Head of caudate nucleus (tissue), 42 donors: ENCODE results near the gene R3HCC1L.
A peak's percentile ranks its signal among the peaks of the same experiment; 100 is the strongest.
"Not testable (repeated sequence)": the region's sequence is repeated elsewhere in the genome, so short reads cannot be mapped to it uniquely, and the experiment has no call there.

ENCODE experiments used
- DNase-seq, 42 donors: peaks; one replicate each; pipeline versions ENCODE4 v3.0.0 to v3.0.0-alpha.2; 2020 to 2021; ENCODE audit warnings: mixed read lengths in 7 of 42
- intact Hi-C: fragments of 100-400 bp; cut with DNase I; formaldehyde crosslinking; loops from one replicate; pipeline ENCODE4 v1.15.0; 2022

R3HCC1L gene

DNA sequence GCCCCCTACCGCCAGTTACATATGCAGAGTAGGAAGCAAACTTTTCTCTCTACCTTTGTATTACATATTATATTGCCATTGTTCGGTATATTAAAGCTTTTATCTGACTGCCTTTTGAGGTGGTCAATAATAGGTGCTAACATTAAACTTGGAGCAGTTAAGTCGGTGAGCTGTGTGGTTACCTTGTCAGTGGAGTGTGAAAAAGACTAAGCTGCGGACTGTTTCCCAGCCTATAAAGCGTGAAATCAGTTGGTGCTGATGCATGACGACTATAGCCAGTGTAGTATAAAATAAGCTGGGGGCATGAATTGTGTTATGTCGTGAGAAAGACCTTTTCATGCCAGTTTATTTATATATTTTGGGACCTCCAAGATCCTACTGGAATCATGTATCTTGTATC lies 33.7 kb downstream of the R3HCC1L start:
- DNase-seq: no peak
- intact Hi-C loops: no loop called here

DNA sequence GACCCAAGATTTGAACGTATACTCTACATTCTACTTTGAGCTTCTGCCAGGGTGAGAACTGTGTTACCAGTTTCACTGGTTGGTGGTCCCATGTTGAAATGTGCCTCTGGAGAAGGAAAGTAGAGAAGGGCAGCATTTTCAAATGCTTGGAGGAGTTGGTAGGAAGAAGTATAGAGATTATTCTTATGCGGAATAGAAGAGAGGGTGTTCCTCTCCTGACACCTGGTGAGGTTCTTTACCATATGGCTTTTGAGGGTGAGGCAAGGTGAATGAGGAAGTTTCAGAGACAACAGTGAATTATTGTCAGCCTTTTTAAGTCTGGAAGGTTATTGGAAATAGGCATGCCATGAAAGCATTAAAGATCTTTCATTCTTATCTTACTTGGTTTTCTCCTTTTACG lies 34.3 kb downstream of the R3HCC1L start:
- DNase-seq: no peak
- intact Hi-C loops: no loop called here

DNA sequence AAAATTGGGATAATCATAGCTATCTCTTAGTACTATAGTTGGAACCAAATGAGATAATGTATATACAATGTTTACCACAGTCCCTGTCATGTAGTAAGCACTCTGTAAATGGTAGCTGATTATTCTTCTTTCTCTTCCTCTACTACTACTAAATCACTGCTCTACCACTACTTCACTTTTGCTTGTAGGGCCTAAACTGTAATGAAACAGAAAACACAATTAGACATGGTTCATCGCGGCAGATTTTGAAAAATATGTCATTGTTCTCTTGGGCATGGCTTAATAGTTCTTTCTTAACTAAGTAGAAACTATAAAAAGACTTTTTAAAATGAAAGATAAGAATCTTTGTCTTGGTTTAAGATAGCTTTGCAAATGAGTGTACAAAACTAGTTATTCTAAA lies 34.9 kb downstream of the R3HCC1L start:
- DNase-seq: no peak
- intact Hi-C loops: no loop called here

DNA sequence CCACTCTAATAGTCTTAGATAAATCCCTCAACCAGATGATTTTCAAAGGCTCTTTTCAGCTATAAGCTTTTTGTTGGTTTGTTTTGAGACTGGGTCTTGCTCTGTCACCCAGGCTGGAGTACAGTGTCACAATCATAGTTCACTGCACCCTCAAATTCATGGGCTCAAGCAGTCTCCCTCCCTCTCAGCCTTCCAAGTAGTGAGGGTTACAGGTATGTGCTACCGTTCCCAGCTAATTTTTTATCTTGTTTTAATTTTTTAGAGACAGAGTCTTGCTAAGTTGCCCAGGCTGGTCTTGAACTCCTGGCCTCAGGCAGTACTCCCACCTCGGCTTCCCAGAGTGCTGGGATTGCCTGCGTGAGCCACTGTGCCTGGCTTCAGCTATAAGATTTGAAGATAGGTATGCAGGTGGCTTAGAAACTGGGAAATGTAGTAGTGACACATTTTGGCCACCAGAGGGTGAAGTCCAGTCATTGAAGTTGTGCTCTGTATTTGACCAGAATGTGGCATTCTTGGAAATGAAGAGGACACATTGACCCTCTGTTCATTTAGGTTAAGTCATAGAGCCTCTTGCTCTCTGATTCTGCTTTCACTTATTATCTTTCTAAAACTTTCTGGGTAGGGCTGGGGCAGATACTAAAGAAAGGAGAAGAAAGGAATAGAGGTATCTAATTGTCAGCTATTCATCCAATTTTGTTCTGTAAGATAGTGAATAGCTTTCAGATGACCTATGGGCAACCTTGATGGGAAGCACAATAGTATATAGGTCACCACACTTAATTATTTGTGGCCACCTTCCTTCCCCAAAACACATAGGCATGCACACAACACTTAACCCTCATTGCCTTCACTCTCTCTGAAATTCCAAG lies 36.0 kb downstream of the R3HCC1L start:
- DNase-seq: peak in 28 of 42 donors; percentile 8 to 72 (median 32)
- intact Hi-C loops: loop anchor here (10.0 kb wide), 1 partner anchor 134 kb away; no protein-coding TSS in a partner anchor

DNA sequence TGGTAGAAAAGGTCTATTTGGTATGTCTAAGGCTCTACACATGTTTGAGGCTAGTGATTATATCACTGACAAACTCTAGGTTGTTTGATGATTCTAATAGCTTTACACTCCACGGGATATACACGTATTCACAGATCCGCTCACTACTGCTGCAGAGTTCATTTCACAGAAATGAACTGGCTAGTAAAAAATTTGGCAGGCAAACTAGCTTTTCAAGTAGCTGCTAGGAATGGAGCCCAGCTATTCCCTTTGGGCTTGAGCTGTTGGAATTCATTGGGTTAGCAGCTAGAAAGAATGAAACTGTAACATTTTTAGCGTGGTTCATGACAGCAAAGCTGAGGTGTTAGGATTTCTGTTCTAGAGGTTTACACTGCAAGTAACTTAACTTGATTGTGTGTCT lies 37.6 kb downstream of the R3HCC1L start:
- DNase-seq: peak in 1 of 42 donors; percentile 3
- intact Hi-C loops: loop anchor here (10.0 kb wide), 1 partner anchor 133 kb away; no protein-coding TSS in a partner anchor

DNA sequence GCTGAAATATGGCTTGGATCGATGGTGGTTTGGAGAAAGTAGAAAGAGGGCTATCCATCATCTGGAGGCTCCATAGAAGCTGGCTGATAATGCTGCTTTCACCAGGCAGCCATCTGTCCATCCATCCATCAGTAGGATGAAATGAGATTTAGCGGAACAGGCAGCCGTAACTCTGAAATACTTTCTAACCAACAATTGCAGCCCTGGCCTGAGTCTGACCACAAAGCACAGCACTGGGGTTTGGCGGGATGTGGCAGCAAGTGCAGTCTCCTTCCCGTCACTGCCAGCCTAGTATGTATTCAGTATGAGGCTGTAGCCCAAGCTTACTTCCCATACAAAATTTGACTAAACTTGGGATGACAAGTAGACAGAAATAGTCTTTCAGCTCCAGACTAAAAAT lies 38.0 kb downstream of the R3HCC1L start:
- DNase-seq: peak in 3 of 42 donors; percentile 4 to 46 (median 8)
- intact Hi-C loops: loop anchor here (10.0 kb wide), 1 partner anchor 132 kb away; no protein-coding TSS in a partner anchor

DNA sequence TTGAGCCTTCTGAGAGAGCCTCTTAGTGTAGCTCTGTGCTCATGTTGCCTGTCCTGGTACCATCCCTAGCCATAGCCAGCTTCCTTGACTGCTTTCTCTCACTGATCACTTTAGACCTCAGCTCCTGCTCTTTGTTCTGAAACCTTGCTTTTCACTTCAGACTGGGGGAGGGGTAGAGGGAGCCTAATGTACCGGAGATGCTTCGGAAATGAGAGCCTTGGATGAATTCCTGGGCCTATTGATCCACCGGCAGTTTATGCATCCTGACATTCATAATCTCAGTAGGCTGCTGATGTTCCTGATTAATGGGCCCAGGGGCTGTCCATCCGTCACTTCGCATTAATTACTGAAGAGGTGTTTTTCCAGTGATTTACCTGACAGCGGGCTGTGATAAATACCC lies 38.8 kb downstream of the R3HCC1L start:
- DNase-seq: no peak
- intact Hi-C loops: loop anchor here (10.0 kb wide), 1 partner anchor 132 kb away; no protein-coding TSS in a partner anchor

DNA sequence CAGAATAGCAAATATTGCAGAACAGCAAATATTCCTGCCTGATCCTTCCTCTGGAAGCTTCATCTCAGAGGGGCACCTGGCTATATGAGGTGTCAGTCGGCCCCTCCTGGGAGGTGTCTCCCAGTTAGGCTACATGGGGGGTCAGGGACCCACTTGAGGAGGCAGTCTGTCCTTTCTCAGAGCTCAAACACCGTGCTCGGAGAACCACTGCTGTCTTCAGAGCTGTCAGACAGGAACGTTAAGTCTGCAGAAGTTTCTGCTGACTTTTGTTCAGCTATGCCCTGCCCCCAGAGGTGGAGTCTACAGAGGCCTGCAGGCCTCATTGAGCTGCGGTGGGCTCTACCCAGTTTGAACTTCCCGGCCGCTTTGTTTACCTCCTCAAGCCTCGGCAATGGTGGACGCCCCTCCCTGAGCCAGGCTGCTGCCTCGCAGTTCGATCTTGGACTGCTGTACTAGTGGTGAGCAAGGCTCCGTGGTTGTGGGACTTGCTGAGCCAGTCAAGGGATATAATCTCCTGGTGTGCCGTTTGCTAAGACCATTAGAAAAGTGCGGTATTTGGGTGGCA lies 48.0 kb downstream of the R3HCC1L start:
- DNase-seq, intact Hi-C loops: not testable (repeated sequence)

DNA sequence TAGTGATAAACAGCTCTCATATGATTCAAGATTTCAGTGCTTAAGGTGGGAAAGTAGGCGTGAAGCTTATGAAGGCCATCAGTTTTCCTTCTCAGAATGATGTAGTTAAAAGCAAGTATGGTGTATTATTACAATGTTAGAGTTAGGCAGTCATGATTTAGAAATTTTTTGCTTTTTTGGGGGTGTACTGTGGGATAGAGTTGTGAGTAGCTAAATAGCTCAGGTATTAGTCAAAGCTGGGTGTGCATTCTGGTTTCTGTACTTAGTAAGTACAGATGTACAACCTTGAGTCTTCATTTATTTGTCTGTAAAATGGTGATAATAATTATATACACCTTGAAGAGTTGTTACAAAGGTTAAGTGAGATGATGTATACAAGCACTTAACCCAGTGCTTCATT lies 52.2 kb downstream of the R3HCC1L start:
- intact Hi-C loops: no loop called here
- no peak for DNase-seq

DNA sequence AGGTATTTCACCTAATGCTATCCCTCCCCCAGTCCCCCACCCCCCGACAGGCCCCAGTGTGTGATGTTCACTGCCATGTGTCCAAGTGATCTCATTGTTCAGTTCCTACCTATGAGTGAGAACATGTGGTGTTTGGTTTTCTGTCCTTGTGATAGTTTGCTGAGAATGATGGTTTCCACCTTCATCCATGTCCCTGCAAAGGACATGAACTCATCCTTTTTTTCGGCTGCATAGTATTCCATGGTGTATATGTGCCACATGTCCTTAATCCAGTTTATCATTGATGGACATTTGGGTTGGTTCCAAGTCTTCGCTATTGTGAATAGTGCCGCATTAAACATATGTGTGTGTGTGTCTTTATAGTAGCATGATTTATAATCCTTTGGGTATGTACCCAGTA lies 56.3 kb downstream of the R3HCC1L start:
- DNase-seq, intact Hi-C loops: not testable (repeated sequence)

DNA sequence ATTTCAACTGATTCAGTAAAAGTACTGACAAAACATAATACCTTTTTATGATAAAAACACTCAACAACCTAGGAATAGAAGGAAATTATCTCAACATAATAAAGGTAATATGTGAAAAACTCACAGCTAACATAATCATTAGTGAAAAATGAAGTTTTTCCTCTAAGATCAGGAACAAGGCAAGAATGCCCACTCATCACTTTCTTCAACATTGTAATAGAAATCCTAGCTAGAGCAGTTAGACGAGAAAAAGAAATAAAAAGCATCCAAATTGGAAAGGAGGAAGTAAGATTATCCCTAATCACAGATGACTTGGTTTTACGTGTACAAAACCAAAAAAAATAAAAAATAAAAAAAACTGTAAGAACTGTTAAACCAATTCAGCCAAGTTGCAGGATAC lies 58.6 kb downstream of the R3HCC1L start:
- no peak for DNase-seq
- intact Hi-C loops: no loop called here

DNA sequence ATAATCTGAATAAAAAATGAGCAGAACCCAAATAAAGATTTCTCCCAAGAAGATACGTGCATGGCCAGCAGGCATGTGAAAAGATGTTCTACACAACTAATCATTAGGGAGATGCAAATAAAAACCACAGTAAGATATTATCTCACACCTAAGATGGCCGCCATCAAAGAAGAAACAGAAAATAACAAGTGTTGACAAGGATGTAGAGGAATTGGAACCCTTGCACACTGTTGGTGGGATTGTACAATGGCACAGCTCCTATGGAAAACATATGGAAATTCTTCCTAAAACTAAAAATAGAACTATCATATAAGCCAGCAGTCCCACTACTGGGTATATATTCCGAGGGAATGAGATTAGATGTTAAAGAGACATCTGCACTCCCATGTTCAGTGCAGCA lies 60.2 kb downstream of the R3HCC1L start:
- intact Hi-C loops: no loop called here
- no peak for DNase-seq

DNA sequence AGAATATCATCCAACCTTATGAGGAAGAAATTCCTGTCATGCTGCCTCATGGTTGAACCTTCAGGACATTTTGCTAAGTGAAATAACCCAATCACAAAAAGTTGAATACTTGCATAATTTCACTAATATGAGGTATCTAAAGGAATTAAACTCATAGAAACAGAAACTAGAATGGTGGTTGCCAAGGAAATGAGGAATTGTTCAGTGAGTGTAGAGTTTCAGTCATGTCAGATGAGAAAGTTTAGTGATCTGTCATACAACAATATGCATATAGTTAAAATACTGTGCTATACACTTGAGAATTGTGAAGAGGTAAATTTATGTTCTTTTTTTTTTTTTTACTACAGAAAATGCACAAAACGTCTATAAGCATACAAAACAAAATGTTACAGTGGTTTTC lies 60.7 kb downstream of the R3HCC1L start:
- DNase-seq: no peak
- intact Hi-C loops: no loop called here

DNA sequence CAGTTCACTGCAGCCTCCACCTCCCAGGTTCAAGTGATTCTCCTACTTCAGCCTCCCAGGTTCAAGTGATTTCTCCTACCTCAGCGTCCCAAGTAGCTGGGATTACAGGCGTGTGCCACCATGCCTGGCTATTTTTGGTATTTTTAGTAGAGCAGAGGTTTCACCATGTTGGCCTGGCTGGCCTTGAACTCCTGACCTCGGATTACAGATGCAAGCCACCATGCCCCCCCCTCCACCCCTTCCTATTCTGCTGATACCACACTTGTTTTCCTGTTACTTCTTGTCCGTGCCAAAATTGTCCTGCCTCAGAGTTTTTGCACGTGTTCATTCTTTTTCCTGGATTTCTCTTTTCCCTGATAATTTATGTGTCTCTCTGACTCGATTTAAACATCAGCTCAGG lies 62.5 kb downstream of the R3HCC1L start:
- DNase-seq: no peak
- intact Hi-C loops: no loop called here

DNA sequence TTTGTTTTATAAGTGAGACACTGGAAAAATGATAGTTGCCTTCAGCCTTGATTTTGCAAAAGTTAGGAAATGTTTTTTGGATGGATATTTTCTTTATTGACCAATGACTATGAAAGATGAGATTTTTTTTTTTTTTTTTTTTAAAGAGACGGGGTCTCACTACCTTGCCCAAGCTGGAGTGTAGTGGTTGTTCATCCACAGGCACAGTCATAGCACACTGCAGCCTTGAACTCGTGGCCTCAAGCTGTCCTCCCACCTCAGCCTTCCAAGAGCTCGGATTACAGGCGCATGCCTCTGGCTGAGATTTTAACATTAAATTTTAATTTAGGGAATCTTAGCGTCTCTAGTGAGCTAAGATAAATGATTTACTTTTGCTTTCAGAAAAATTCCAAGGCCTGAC lies 67.3 kb downstream of the R3HCC1L start:
- intact Hi-C loops: no loop called here
- no peak for DNase-seq

DNA sequence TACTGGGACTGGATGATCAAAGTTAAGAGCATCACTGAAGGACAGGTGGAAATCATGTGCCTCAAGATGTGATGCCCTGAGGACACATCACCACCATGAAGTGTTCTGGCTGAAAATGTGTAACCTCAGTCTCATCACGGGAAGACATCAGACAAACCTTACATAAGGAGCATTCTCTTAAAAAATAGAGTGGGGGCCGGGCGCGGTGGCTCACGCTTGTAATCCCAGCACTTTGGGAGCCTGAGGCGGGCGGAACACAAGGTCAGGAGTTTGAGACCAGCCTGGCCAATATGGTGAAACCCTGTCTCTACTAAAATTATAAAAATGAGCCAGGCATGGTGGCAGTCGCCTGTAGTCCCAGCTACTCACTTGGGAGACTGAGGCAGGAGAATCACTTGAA lies 67.9 kb downstream of the R3HCC1L start:
- no peak for DNase-seq
- intact Hi-C loops: no loop called here

DNA sequence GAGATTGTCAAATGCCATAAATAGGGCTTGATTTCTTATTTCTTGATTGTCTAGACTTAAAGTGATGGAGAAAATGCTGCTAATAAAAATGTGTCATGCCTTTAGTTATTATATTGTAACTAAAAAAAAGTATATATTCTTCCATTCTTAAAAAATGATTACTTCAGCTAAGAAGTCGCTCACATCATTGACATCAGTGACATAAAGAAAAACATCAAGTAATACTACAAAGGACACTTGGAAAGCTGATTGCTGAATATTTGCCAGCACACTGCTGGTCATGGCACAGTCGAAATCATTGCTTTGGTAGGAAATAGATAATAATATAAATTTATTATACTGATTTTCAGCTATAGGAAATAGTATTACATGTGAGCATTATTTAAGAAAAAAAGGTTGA lies 70.9 kb downstream of the R3HCC1L start:
- DNase-seq: no peak
- intact Hi-C loops: no loop called here

DNA sequence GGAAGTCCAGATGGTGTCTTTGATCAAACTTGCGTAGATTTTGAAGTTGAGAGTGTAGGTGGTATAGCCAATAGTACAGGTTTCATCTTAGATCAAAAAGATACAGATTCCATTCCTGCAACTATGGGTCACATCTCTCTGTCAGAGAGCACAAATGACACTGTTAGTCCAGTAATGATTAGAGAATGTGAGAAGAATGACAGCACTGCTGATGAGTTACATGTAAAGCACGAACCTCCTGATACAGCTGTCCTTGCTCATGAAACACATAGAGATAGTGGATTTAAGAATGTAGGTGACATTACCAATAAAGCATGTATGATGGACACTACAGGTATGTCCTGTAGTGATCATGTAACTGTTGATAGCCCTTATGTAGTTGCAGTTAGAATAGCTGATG lies 74.5 kb downstream of the R3HCC1L start:
- intact Hi-C loops: no loop called here
- no peak for DNase-seq

DNA sequence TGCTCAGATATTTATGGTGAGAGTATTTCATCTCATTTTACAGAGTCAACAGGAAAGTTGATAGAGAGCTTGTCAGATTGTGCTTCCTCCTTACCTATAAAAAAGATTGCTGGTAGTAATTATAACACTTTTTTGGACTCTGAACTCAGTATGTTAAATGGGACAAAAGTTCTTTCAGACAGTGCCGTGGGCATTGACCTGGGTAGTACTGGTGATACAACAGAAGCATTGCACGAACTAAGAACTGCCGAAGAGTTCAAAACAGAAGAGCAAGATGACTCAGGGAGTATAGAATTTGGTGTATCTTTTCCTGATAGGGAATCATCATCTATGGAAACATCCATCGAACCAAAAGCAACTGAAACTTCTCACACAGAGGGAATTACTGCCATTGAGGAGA lies 75.0 kb downstream of the R3HCC1L start:
- no peak for DNase-seq
- intact Hi-C loops: no loop called here

DNA sequence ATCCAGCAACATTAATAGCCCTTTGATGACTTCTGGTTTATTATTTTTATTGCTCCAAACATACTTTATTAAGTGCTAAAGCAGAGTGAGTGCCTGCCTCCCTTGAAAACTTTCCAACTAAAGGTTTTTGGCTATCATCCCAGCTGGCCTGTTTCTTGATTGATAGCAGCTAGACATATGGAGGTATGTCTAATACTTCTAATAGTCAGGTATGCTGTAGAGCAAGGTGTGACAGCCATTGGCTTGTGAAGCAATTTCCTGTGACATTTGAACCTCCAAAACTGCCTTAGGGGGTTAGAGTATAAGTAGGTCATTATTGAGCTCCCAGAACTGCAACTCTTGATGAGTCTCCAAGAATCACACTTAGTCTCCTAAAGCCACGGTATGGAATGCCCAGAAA lies 77.7 kb downstream of the R3HCC1L start:
- DNase-seq: no peak
- intact Hi-C loops: no loop called here

DNA sequence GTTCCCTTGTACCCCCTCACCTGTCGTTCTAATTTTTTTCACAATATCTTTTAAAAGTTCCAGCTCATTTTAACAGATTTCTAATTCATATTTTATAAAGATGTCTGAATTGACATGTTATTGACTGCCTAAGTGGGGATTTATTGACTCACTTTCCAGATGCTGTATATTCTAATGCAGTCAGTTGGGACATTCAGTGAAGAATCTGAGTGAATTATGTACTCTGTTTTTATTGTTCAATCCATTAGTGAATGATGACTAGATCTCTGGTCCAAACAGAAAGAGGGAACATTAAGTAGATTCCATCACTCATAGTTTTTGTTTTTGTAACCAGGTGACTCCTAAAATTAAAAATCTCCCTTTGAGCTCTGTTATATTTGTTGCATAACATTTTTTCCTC lies 79.3 kb downstream of the R3HCC1L start:
- intact Hi-C loops: no loop called here
- DNase-seq: no peak
